WERI-Rb-1 (cell line): Measurements from ENCODE around the gene APBA1.

Source experiments
- DNase-seq: peaks from one replicate; pipeline ENCODE4 v3.0.0-alpha.2; 2020
- H3K27ac ChIP-seq: fragments of 250-450 bp; sonication (Bioruptor Pico); 2 replicates; pipeline ENCODE4 v1.5.1; 2020; ENCODE audit warnings: mild to moderate bottlenecking, moderate library complexity
- H3K27me3 ChIP-seq: fragments of 250-450 bp; sonication (Bioruptor Pico); 2 replicates; pipeline ENCODE4 v1.5.1; 2021; ENCODE audit warnings: mild to moderate bottlenecking, low read depth, moderate library complexity; ENCODE audit not compliant: insufficient read depth, severe bottlenecking
- H3K36me3 ChIP-seq: fragments of 250-450 bp; sonication (Bioruptor Pico); 2 replicates; pipeline ENCODE4 v1.5.1; 2020; ENCODE audit warnings: mild to moderate bottlenecking, moderate library complexity
- H3K4me3 ChIP-seq: 2 replicates; pipeline ENCODE4 v1.5.1; 2011; ENCODE audit warnings: low read depth, mild to moderate bottlenecking, control low read depth, low read length
- H3K9me3 ChIP-seq: fragments of 250-450 bp; sonication (Bioruptor Pico); 2 replicates; pipeline ENCODE4 v1.5.1; 2021; ENCODE audit warnings: mild to moderate bottlenecking, moderate library complexity; ENCODE audit not compliant: severe bottlenecking
- TF ChIP-seq, protein P1 (sequence below): IDR thresholded peaks from 2 replicates; pipeline ENCODE4 v1.5.1; 2011; ENCODE audit warnings: low read depth, mild to moderate bottlenecking, control low read depth, inconsistent platforms, low read length

APBA1 gene

DNA sequence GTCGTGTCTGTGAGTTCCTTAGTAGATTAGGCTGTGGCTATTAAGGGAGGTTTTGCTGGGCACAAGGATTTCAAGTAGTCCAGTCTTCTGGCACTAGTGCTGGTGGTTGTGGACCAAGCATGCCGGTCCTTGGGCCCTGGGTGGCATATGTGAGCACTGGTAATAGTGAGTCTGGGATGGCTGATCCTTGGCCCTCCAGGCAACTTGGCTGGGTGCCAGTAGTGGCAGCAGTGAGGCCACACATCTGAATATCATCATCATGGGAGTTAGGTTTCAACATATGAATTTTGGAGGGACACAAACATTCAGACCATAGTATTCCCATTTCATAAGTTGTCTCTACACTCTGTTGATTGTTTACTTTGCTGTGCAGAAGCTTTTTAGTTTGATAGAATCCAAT, 25.3 kb upstream of the APBA1 start:
- Histone ChIP-seq H3K9me3 (peaks cover 12% of the 10 kb centered on the region), H3K27me3 (no peaks in the 10 kb centered on the region), H3K27ac (no peak overlapping the region), H3K36me3 (no peaks in the 10 kb centered on the region), H3K4me3 (no peak overlapping the region)
- DNase-seq, result no peak
- TF ChIP-seq, protein P1, sequence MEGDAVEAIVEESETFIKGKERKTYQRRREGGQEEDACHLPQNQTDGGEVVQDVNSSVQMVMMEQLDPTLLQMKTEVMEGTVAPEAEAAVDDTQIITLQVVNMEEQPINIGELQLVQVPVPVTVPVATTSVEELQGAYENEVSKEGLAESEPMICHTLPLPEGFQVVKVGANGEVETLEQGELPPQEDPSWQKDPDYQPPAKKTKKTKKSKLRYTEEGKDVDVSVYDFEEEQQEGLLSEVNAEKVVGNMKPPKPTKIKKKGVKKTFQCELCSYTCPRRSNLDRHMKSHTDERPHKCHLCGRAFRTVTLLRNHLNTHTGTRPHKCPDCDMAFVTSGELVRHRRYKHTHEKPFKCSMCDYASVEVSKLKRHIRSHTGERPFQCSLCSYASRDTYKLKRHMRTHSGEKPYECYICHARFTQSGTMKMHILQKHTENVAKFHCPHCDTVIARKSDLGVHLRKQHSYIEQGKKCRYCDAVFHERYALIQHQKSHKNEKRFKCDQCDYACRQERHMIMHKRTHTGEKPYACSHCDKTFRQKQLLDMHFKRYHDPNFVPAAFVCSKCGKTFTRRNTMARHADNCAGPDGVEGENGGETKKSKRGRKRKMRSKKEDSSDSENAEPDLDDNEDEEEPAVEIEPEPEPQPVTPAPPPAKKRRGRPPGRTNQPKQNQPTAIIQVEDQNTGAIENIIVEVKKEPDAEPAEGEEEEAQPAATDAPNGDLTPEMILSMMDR, result no peak

DNA sequence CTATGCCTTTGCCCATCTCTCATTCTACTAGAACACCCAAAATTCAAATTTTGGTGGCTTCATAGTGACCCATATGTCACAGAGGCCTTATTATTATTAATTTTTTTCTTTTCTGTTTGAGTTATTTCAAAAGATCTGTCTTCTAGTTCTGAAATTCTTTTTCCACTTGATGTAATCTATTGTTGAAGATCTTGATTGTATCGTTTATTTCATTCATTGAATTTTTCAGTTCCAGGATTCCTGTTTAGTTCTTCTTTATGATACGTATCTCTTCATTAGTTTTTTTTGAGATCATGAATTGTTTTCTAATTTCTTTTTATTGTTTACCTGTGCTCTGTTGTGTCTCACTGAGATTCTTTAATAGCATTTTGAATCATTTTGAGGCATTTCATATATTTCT, 24.6 kb upstream of the APBA1 start:
- Histone ChIP-seq H3K36me3 (no peaks in the 10 kb centered on the region), H3K27ac (no peak overlapping the region), H3K4me3 (no peak overlapping the region), H3K27me3 (no peaks in the 10 kb centered on the region), H3K9me3 (peaks cover 12% of the 10 kb centered on the region)
- no peak for DNase-seq
- TF ChIP-seq, protein P1, result no peak

DNA sequence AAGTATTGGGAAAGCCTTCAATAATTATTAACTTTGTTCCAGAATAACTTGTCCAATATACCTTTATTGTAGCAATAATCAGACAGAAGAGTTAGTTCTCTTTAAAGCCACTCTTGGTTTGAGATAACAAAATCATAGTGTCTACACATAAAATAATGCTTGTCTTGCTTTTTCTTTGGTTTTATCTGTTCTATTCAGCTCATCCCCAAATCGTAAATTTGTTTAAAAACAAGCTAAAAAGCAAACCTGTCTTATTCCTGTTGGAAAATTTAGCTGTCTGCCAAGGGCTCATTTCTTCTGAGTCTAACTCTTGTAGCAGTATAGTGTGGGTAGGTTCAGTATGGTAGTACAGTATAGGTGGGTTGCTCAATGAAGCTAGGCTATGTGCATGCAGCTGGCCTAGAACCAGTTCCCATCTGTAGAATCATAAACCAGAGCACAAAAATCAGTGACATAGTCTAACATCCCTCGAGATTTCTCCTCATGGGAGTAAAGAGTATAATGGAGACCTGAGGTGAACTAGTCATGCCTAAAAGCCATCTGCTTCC, 17.9 kb upstream of the APBA1 start:
- H3K27me3 ChIP-seq, result no peaks in the 10 kb centered on the region
- DNase-seq, result no peak
- H3K4me3 ChIP-seq, result no peak overlapping the region
- TF ChIP-seq, protein P1, result no peak
- no peaks in the 10 kb centered on the region for H3K9me3 ChIP-seq
- H3K27ac ChIP-seq, result no peak overlapping the region
- H3K36me3 ChIP-seq, result no peaks in the 10 kb centered on the region

DNA sequence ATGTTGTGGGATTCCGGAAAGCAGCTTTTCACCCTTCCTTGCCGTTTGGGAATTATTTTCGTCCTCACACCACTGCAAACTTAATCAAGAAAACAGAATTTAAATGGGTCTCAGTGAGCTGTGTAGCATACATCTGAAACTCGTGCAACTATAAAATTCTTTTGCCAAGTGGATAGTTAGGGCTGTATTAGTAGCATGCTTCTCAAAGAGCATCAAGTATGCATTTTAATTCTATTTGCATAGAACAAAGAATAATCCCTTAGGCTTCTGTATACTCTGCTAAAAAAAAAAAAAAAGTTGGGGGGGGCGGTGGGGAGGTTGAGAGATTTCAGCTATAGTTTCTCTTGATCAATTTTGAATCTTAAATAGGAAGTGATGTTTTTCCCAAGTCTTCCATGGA, 11.8 kb upstream of the APBA1 start:
- no peak for DNase-seq
- Histone ChIP-seq H3K9me3 (no peaks in the 10 kb centered on the region), H3K4me3 (no peak overlapping the region), H3K36me3 (no peaks in the 10 kb centered on the region), H3K27ac (no peak overlapping the region), H3K27me3 (no peaks in the 10 kb centered on the region)
- TF ChIP-seq, protein P1, result no peak

DNA sequence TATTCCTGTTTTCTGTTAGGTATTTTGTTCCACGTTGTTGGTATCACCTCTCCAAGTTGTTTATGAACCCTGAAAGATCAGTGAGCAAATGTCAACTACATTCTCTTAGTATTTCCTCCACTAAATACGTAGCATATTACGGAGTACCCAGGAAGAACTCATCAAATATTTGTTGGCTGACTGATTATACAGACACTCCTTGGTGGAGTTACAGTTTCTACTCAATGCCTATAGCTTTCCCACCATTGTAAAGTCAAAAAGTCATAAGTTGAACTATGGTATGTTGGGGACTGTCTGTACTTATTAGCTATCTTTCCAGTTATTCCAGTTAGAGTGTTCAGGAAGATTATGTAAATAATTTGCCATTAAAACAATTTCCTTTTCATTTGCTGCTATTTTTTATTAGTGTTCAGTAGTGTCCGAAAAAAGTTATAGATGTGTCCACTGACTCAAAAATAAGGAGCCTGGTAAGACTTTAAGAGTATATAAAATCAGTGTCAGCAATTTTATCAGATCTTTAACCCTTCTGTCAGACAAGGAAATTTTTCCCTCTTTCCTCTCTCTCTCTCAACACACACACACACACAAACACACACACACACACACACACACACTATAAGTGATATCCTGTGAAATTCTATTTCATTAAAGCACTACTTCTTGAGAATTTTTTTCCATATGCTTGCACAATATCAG, 6.8 kb upstream of the APBA1 start:
- no peaks in the 10 kb centered on the region for H3K27me3 ChIP-seq
- no peak overlapping the region for H3K27ac ChIP-seq
- TF ChIP-seq, protein P1, result no peak
- H3K9me3 ChIP-seq, result peaks cover 3% of the 10 kb centered on the region
- H3K4me3 ChIP-seq, result no peak overlapping the region
- DNase-seq, result no peak
- H3K36me3 ChIP-seq, result no peaks in the 10 kb centered on the region

DNA sequence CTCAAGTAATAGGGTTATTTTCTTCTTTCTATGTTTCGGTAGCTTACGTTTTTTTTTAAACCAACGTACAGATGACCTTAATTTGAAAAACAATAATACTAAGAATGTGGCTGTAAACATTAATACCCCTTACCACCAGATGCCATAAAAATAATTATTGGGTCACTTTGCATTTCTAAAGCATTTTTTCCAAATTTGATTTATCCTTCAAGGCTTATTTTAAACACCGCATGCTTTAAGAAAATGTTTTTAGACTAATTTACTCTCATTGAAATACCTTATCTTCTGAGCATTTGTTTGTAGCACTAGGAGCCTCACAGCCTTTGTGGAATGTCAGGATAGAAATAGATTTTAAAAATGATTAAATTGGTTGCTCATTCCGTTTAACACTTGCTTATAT, 5.8 kb upstream of the APBA1 start:
- DNase-seq, result no peak
- TF ChIP-seq, protein P1, result no peak
- no peaks in the 10 kb centered on the region for H3K36me3 ChIP-seq
- no peaks in the 10 kb centered on the region for H3K27me3 ChIP-seq
- H3K4me3 ChIP-seq, result no peak overlapping the region
- H3K27ac ChIP-seq, result no peak overlapping the region
- H3K9me3 ChIP-seq, result peaks cover 3% of the 10 kb centered on the region
